GM21447 (cell line): ENCODE data around the gene RHBDD1.
"Not testable (repeated sequence)": the region's sequence is repeated elsewhere in the genome, so short reads cannot be mapped to it uniquely, and the experiment has no call there.

Source experiments
- ATAC-seq: cut with Tn5 transposase; IDR thresholded peaks from one replicate; pipeline ENCODE4 v1.9.1; 2021; ENCODE audit not compliant: unreplicated experiment

The RHBDD1 gene

DNA sequence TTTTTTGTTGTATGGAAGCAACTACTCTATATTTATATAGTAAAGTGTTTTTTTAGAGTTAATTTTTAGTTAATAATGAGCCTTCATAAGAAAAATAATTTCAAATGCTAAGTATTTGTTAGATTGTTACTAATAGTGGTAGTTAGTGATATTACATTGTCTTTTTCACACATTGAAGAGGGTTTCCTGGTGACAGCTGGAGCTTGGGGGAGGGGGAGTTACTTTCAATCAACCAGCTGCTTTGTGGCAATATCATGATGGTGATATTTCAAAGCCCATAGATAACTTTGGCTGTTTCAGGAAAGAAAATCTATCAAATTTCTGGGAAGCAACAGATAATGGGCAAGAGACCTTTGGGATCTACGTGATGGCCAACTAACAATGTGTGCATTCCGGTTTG, 4.1 kb downstream of the RHBDD1 start:
- ATAC-seq, result no peak

DNA sequence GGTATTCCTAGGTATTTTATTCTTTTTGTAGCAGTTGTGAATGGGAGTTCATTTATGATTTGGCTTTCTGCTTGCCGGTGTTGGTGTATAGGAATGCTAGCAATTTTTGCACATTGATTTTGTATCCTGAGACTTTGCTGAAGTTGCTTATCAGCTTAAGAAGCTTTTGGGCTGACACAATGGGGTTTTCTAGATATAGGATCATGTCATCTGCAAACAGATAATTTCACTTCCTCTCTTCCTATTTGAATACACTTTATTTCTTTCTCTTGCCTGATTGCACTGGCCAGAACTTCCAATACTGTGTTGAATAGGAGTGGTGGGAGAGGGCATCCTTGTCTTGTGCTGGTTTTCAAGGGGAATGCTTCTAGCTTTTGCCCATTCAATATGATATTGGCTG, 7.1 kb downstream of the RHBDD1 start:
- not testable (repeated sequence) for ATAC-seq

GRCh38 chr2:226845386-226846116, 9.7 kb downstream of the RHBDD1 start:
- peak; percentile 60 for ATAC-seq

DNA sequence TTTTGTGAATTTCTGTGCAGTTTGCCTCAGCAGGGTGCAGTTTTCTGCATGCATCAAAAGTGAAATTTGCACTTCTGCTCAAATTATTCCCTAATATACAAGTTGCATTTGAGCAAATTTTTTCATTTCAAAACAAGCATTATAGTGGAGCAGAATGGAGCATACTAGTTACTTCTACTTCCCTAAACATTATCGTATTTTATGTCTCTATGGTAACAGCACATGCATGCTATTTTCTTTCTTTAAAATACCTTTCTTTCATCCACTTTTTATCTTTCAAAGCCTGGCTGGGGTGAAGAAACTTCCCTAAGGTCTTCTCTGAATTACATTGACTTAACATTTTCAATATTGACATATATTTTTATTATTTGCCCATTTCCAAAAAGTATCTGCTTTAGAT, 11.2 kb downstream of the RHBDD1 start:
- ATAC-seq, result no peak

DNA sequence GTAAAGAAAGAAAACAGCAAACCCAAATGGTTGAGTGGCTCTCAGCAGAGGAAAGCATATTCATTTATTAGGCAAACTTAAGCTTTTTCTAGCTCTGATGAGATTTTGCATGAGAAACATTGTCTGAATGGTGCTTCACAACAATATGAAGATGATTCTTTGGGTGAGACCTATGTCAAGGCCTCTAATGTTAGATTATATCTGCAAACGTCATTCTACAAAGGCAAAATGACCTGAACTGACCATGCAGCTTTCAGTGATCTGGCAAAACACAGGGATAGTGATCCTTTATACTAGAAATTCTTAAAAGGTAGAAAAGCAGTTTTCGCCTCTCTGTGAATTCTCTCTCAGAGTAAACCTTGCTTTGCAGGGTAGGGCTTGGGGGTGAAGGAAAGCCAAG, 11.7 kb downstream of the RHBDD1 start:
- ATAC-seq, result no peak

DNA sequence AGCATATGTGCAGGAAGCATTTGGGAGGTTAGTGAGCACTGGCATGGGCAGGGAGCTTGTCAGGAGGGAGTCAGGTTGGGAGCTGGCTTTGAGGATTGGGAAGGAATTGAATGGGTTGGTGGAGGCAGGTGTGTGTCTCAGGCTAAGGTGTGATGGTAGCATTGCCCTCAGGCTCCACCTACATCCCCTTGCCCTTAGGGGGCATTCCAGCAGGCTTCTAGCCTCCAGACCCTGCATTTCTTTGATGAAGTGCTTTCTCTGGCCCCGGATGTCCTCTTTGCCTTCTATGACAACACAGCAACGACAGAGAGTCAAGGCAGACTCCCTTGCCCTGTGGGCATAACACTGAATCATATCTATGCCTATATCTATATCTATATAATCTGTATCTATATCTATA, 13.5 kb downstream of the RHBDD1 start:
- no peak for ATAC-seq

DNA sequence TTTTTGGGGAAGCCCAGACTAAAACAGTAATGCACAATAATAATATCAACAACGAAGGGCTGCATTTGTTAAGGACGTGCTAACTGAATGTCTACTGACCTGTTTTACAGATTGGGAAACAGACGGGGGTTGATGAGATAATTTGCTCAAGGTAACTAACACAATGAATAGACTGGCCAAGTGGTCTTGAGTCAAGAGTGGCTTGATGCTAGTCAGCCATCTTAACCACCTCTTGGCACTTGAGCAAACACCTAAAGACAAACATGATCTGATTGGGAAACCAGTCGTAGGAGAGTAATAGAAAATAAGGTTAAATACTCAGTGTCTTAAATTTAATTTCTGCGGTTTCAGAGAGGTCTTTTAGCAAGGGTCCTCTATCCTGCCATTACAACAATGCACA, 14.2 kb downstream of the RHBDD1 start:
- ATAC-seq, result no peak

GRCh38 chr2:226855787-226856186, 19.9 kb downstream of the RHBDD1 start:
- ATAC-seq, result no peak

- peak; percentile 55 for ATAC-seq
These were observed 24.2 kb downstream of the RHBDD1 start for GRCh38 chr2:226860087-226860486.

DNA sequence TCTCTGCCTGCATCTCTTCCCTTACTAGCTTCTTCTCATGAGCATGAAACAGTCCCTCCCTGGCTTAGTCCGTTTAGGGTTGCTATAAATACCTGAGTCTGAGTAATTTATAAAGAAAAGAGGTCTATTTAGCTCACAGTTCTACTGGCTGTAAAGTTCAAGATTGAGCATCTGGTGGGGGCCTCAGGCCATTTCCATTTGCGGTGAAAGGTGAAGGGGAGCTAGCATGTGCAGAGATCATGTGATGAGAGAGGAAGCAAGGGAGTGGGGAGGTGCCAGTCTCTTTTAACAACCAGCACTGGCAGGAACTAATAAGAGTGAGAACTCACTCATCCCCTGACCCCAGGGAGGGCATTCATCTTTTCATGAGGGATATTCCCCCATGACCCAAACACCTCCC, 26.8 kb downstream of the RHBDD1 start:
- peak; percentile 62 for ATAC-seq

DNA sequence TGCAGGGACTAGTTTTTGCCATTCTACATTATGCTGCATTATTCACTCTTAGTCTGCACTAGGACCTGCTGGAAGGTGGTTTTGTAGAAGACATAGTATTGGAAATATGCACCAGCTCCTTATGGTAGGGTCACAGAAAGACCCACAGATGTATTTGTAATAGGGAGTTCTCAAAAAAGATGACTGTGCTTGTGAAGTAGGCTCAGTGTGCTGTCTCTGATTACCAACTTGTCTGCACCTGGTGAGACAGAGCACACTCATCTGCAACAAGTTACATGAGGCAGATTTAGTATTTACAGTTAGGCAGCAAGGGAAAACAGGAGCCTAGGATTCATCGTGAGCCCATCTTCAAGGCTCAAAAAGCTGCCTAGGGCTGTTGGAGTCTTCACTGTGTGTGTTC, 29.4 kb downstream of the RHBDD1 start:
- ATAC-seq, result no peak

GRCh38 chr2:226865710-226866109, 29.9 kb downstream of the RHBDD1 start:
- ATAC-seq, result no peak

- no peak for ATAC-seq
These were observed 32.7 kb downstream of the RHBDD1 start for GRCh38 chr2:226868331-226869162.

GRCh38 chr2:226869371-226869770, 33.5 kb downstream of the RHBDD1 start:
- no peak for ATAC-seq

- peak; percentile 58 for ATAC-seq
These were observed 37.3 kb downstream of the RHBDD1 start for GRCh38 chr2:226873051-226873620.

GRCh38 chr2:226873826-226874225, 38.0 kb downstream of the RHBDD1 start:
- no peak for ATAC-seq

DNA sequence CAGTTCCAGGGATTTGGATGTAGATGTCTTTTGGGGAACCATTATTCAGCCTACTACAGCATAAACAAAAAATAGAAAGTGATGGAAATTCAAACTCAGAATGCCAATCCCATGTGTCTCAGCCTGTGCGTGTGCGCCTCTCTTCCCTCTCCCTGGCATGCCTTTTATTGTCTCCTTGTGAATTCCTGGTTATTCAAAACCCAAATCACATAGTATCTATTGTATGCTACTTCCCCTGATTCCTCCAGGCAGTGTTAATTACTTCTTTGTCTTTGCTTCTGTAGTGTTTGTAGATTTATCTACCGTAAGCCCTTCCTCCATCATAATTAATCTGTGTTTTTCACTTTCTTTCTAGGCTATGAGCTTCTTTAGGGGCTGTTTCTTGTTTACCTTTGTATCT, 38.9 kb downstream of the RHBDD1 start:
- no peak for ATAC-seq

GRCh38 chr2:226875438-226876225, 39.8 kb downstream of the RHBDD1 start:
- peak; percentile 40 for ATAC-seq

GRCh38 chr2:226877491-226877890, 41.6 kb downstream of the RHBDD1 start:
- no peak for ATAC-seq

DNA sequence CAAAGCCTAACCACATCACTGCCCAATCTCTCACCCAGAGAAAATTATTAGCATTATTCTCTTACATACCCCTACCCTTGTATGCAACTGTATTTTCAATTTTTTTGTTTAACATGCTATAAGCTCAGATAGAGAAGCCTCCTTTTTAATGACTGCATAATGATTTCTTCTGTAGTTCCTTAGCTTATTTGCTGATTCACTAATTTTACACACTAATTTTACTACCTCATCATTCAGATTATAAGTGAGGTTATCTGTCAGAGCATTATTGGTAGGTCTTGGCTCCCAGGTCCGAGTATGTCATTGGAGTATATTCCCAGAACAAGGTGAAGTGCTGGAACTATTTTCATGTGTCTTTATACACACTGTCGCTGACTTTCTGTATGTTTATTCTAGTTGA, 45.4 kb downstream of the RHBDD1 start:
- no peak for ATAC-seq

- ATAC-seq, result no peak
These were observed 46.8 kb downstream of the RHBDD1 start for GRCh38 chr2:226882606-226883005.
